GM12892 (cell line): ENCODE measurements around the gene ADPRM.
"Not testable (repeated sequence)": the region's sequence is repeated elsewhere in the genome, so short reads cannot be mapped to it uniquely, and the experiment has no call there.

Experiments used
- DNase-seq: peaks from one replicate; pipeline ENCODE4 v3.0.0; 2011; ENCODE audit not compliant: insufficient read length
- FAIRE-seq: peaks from 2 replicates; lab custom pipeline; 2011; peaks lifted over from hg19 to GRCh38; lab: Jason Lieb, UNC
- POLR2A ChIP-seq: IDR thresholded peaks from 2 replicates; pipeline ENCODE4 v1.6.1; 2011; ENCODE audit warnings: low read depth, low read length, control low read depth
- POLR2AphosphoS5 ChIP-seq: IDR thresholded peaks from 2 replicates; pipeline ENCODE4 v1.6.1; 2011; ENCODE audit warnings: low read depth, low read length, control low read depth
- TAF1 ChIP-seq: IDR thresholded peaks from 2 replicates; pipeline ENCODE4 v1.6.1; 2011; ENCODE audit warnings: low read depth, mild to moderate bottlenecking, control low read depth, low read length, borderline replicate concordance

The ADPRM gene

DNA sequence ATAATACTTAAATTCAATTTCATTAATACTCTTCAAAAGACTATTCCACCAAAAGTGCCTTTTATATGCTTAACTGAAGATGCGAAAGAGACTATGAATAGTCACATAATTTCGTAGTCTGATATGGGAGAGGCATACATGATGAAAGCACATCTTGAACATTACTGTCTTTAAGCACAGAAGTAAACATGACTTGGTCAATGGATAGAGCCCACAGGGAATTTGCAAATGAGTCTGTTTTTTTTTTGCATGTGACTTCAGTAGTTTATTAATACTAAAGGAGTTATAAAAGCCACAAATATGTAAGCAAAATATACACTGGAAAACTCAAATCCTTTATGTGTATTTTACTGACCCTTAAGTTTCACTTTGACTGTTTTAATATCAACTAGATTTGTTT lies 15.9 kb downstream of the ADPRM start:
- TF ChIP-seq POLR2A, result no peak
- TF ChIP-seq TAF1, result no peak
- TF ChIP-seq POLR2AphosphoS5, result no peak
- no peak for FAIRE-seq
- no peak for DNase-seq

DNA sequence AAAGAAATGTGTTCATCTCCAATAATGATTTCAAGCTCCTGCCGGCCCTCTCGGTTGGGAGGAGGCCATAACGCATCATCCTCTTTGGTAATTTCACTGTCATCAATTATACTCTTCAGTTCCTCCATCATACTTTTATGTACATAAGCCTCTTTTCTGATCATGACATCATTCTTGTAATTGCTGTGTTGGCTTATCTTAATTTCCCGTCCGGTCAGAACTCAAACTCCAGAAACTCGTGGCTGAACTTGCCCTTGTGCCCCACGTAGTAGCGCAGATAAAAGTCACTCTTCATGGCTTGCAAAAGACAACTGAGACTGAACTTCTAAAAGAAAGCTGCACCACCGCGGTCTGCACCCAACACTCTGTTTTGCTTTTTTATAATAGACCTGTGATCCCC lies 18.8 kb downstream of the ADPRM start:
- TF ChIP-seq POLR2AphosphoS5, result no peak
- no peak for TF ChIP-seq POLR2A
- TF ChIP-seq TAF1, result no peak
- no peak for DNase-seq
- FAIRE-seq, result no peak

DNA sequence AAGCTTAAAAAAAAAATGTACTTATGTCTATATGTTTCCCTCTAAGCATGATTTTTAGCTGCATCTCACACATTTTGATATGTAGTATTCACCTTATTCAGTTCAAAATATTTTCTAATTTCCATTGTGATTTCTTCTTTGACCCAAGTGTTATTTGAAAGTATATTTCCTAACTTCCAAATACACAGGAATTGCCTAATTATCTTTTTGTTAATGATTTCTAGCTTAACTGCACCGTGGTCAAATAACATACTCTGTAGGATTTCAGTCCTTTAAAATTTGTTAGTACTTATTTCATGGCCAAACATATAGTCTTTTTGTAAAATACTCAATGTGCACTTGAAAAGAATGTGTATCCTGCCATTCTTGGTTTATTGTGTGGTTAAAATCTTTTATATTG lies 21.2 kb downstream of the ADPRM start:
- DNase-seq (no peak), FAIRE-seq (no peak)
- TF ChIP-seq POLR2A, result no peak
- no peak for TF ChIP-seq POLR2AphosphoS5
- TF ChIP-seq TAF1, result no peak

DNA sequence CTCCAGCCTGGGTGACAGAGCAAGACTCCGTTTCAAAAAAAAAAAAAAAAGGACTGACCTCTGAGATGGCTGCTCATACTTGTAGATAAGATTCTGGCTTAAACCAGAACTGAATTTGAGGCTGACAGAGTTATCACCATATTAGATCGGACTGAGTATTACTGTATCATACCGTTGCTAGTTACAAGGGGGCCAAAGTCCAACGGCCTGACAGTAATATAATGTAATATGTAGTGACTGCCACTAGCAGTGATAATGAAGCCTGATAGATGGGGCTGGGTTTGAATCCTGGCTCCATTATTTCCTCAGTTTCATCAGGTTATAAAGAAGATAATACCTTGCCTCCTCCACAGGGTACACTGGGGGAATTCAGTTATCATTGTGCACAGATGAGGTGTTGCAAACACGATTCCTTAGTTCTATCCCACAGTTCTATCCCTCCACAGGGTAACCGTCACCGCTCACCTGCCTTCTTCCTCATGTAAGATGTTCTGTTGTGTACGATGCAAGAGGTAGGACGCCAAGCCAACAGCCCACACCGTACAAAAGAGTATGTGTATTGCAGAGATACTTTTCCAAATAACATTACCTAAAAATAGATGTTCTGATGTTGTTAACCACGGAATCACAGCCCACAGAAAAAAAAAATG lies 27.3 kb downstream of the ADPRM start:
- FAIRE-seq (no peak), DNase-seq (no peak)
- TF ChIP-seq POLR2AphosphoS5, result no peak
- TF ChIP-seq POLR2A, result no peak
- no peak for TF ChIP-seq TAF1

DNA sequence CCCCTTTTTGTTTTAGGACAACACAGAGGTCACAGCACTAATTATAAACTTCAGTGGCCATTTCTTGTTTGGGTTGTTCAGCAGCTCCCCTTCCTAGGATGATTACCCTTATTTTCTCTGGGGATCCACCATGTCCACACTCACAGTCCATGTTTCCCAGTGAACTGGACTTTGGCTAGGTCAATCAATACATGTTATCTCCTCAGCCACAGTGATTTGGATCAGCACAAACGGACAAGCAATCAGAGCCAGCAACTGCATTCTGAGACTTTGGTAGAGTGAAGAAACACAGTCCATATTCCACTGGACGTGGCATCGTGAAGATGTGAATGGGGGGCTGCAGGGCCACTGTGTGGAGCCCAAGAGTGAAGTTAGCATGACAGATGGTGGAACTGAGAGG lies 27.9 kb downstream of the ADPRM start:
- FAIRE-seq (no peak), DNase-seq (no peak)
- TF ChIP-seq TAF1 (no peak), POLR2A (no peak), POLR2AphosphoS5 (no peak)

DNA sequence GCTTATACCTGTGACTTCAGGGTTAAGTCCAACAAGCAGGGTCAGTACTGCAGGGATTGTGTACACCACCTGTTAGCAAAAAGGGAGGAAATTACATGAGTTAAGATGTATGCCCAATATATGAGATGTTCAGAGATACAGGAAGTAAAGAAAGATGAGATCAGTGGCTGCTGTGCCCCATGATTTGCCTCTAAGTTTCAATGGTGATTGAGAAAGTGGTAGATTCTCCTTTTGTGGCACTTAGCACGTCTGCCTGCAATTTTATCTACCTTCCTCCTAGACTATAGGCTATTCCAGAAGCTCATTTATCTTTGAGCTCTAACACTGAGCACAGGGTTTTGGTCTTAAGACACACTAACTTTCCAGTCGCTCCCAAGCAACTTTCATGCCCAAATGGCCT lies 28.8 kb downstream of the ADPRM start:
- TF ChIP-seq POLR2A, result no peak
- no peak for TF ChIP-seq TAF1
- TF ChIP-seq POLR2AphosphoS5, result no peak
- no peak for FAIRE-seq
- DNase-seq, result no peak

DNA sequence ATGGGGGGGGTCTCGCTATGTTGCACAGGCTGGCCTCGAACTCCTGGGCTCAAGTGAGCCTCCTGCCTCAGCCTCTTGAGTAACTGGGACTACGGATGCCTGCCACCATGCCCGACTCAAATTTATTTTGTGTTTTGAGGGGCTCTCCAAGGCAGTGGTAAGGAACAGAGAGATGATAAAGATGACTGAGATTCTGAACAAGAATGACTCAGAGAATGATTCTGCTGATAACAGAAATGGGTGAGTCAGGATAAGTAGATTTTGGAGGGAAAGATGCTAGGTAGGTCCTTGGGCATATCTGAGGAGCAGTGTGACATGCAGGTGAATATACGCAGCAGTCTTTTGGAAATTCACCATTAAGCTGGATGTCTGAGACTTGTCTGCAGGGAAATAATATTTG lies 29.8 kb downstream of the ADPRM start:
- TF ChIP-seq TAF1 (no peak), POLR2A (no peak), POLR2AphosphoS5 (no peak)
- no peak for DNase-seq
- no peak for FAIRE-seq

DNA sequence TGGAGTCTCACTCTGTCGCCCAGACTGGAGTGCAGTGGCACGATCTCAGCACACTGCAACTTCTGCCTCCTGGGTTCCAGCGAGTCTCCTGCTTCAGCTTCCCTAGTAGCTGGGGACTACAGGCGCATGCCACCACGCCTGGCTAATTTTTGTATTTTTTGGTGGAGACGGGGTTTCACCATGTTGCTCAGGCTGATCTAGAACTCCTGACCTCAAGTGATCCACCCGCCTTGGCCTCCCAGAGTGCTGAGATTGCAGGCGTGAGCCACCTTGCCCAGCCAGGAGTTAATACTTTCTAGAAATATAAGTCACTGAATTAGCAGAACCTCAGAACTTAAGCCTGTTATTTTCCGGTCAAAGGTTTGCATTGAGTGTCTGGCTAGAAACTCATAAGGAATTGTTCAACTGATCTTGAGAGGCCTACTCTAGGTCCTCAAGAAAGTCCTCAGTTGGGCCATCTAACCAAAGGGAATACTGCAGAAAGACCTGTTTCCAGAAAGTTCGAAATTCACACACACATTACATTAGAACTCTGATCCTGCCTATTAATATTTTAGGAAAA lies 31.0 kb downstream of the ADPRM start:
- TF ChIP-seq POLR2A, result no peak
- no peak for TF ChIP-seq TAF1
- no peak for TF ChIP-seq POLR2AphosphoS5
- DNase-seq (no peak), FAIRE-seq (no peak)

DNA sequence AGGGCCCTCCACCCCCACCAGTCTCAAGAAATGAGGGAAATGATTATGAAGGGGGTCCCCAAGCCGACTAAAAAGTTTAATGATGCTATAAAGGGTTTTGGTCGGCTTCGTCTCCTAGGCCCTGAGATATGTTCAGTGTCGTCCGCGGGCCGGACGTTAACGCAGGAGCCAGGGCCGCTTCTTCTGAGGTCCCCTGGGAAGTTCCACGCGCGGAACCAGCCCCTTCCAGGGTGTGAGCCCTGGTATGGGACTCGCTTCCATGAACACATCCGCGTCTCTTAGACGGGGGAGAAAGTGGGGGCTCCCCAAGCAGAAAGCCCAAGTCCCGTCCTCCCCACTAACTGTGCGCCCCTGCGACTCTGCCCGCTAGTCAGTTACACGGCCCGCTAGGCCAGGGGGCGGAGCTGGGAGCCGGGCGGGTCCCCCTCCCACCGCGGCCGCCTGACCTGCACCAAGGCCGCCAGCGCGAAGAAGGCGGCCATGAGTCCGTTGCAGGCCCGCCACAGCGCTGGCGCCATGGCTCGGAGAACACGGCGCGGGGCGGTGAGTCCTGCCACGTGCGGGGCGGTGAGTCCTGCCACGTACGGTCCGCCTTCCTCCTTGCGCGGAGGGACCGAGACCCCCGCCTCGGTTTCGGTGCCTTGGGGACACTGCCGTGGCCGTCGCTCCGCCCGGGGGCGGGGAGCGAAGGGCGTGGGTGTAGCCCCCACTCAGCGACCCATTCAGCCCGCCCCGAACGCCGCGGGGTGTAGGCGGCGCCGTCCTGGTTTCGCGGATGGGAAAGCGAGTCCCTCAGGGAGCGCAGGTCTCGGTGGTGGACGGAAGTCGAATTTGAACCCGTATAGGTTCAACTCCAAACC lies 32.2 kb downstream of the ADPRM start, which contains the start of gene TMEM220:
Gene TMEM220, minus strand, starts transcription at position 690 of the 860 bp plus-strand sequence. Its CDS starts 172 bp downstream, at position 518.
- TF ChIP-seq POLR2A (peak; percentile 15; the same call in 1 of the 2 replicates), POLR2AphosphoS5 (no peak), TAF1 (no peak)
- FAIRE-seq (peak; percentile 58), DNase-seq (peak; percentile 25)

DNA sequence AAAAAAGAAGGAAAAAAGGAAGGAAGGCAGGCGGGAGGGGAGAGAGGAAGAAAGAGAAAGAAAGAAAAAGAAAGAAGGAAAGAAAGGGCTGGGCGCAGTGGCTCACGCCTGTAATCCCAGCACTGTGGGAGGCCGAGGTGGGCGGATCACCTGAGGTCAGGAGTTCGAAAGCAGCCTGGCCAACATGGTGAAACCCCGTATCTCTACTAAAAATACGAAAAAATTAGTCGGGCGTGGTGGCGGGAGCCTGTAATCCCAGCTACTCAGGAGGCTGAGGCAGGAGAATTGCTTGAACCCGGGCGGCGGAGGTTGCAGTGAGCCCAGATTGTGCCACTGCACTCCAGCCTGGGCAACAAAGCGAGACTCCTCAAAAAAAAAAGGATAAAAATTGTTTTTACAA lies 32.9 kb downstream of the ADPRM start:
- DNase-seq, FAIRE-seq: not testable (repeated sequence)

DNA sequence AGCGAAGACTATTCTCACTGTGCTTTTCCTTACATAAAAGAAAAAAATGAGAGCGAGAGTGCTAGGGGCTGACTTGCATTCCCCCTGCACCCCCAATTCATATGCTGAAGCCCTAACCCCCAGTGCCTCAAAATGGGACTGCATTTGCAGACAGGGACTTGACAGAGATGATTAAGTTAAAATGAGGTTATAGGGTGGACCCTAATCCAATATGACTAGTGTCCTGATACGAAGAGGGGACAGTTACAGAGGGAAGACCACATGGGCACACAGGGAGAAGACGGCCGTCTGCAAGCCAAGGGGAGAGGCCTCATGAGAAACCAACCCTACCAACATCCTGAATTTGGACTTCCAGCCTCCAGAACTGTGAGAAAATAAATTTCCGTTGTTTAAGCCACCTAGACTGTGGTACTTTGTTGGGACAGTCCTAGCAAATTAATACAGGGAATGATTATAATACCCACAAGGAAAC lies 34.0 kb downstream of the ADPRM start:
- TF ChIP-seq POLR2AphosphoS5, result no peak
- no peak for TF ChIP-seq POLR2A
- TF ChIP-seq TAF1, result no peak
- FAIRE-seq, result no peak
- no peak for DNase-seq

DNA sequence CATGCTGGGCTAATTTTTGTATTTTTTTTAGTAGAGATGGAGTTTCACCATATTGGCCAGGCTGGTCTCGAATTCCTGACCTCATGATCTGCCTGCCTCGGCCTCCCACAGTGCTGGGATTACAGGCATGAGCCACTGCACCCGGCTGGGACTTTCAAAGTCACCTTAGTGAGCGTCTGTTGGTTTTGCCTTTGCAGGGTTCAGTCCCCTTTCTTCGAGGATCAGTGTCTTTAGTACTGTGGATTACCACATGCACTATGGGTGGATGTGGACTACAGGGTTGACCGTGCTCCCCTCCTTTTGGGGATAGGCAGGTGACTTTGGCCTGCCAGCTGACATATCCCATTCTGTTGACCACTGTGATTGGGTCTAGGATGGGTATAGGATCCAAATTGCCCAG lies 34.7 kb downstream of the ADPRM start:
- not testable (repeated sequence) for FAIRE-seq, DNase-seq
